Measurements from ENCODE around the gene ZNF678. TPM values are rescaled to one million over a fixed set of nuclear protein-coding genes. Genes with fewer than 3 reads are reported as not detected.
"Not testable (repeated sequence)": the region's sequence is repeated elsewhere in the genome, so short reads cannot be mapped to it uniquely, and the experiment has no call there.

The ZNF678 gene
- total and polyA plus RNA-seq, 12 donors: 0.75 to 4.7 (median 3.2) TPM

DNA sequence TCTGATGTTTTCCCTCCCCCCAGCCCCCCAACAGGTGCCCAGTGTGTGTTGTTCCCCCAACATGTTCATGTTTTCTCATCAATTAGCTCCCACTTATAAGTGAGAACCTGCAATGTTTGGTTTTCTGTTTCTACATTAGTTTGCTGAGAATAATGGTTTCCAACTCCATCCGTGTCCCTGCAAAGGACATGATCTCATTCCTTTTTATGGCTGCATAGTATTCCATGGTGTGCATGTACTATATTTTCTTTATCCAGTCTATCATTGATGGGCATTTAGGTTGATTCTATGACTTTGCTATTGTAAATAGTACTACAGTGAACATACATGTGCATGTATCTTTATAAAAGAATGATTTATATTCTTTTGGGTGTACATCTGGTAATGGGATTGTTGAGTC lies 24.6 kb downstream of the ZNF678 start:
- TF ChIP-seq, protein P1, sequence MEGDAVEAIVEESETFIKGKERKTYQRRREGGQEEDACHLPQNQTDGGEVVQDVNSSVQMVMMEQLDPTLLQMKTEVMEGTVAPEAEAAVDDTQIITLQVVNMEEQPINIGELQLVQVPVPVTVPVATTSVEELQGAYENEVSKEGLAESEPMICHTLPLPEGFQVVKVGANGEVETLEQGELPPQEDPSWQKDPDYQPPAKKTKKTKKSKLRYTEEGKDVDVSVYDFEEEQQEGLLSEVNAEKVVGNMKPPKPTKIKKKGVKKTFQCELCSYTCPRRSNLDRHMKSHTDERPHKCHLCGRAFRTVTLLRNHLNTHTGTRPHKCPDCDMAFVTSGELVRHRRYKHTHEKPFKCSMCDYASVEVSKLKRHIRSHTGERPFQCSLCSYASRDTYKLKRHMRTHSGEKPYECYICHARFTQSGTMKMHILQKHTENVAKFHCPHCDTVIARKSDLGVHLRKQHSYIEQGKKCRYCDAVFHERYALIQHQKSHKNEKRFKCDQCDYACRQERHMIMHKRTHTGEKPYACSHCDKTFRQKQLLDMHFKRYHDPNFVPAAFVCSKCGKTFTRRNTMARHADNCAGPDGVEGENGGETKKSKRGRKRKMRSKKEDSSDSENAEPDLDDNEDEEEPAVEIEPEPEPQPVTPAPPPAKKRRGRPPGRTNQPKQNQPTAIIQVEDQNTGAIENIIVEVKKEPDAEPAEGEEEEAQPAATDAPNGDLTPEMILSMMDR (IDR thresholded peaks at IDR 0.05): no peak
- peaks cover 0 to 74% (median 0%) of the 10 kb centered on the region in 11 donors for H3K9me3 ChIP-seq
- 93 to 94% methylated on average over 1 of the region's 1 CpG for WGBS, 2 donors
- H3K4me3 ChIP-seq: no peak overlapping the region
- no peaks in the 10 kb centered on the region for H3K4me1 ChIP-seq
- no peak for ATAC-seq
- DNase-seq: no peak
- H3K27ac ChIP-seq: no peak overlapping the region
- H3K36me3 ChIP-seq: peaks cover 0 to 33% (median 0%) of the 10 kb centered on the region in 9 donors
- H3K27me3 ChIP-seq: no peaks in the 10 kb centered on the region
- intact Hi-C loops (cut with DNase I): no loop called here

DNA sequence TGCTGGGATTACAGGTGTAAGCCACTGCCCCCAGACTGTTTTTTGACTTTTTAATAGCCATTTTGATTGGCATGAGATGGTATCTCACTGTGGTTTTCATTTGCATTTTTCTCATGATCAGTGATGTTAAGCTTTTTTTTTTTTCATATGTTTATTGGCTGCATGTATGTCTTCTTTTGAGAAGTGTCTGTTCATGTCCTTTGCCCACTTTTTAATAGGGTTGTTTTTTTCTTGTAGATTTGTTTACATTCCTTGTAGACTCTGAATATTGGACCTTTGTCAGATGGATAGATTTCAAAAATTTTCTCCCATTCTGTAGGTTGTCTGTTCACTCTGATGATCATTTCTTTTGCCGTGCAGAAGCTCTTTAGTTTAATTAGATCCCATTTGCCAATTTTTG lies 25.4 kb downstream of the ZNF678 start:
- WGBS, 2 donors: 96 to 97% methylated on average over 1 of the region's 1 CpG
- H3K27me3 ChIP-seq; H3K4me3 ChIP-seq; intact Hi-C loops (cut with DNase I); ATAC-seq; DNase-seq; H3K4me1 ChIP-seq; H3K27ac ChIP-seq: not testable (repeated sequence)
- H3K36me3 ChIP-seq: peaks cover 0 to 32% (median 0%) of the 10 kb centered on the region in 9 donors
- peaks cover 0 to 79% (median 0%) of the 10 kb centered on the region in 11 donors for H3K9me3 ChIP-seq

GRCh38 chr1:227589777-227590176 lies 26.4 kb downstream of the ZNF678 start:
- peaks cover 0 to 31% (median 0%) of the 10 kb centered on the region in 9 donors for H3K36me3 ChIP-seq
- H3K4me3 ChIP-seq; ATAC-seq; DNase-seq; H3K27ac ChIP-seq; intact Hi-C loops (cut with DNase I); H3K4me1 ChIP-seq; H3K27me3 ChIP-seq: not testable (repeated sequence)
- 96 to 99% methylated on average over 4 of the region's 4 CpGs for WGBS, 2 donors
- peaks cover 0 to 87% (median 0%) of the 10 kb centered on the region in 11 donors for H3K9me3 ChIP-seq

DNA sequence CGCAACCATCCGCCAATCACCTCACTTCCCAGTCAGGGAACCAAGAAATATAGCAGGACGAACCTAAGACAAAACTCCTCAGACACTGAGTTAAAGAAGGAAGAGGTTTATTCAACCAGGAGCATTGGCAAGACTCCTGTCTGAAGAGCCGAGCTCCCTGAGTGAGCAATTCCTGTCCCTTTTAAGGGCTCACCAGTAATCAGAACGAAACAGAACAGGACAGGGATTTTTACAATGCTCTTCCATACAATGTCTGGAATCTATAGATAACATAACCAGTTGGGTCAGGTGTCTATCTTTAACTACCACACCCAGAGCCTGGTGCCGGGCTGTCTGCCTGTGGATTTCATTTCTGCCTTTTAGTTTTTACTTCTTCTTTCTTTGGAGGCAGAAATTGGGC lies 32.9 kb downstream of the ZNF678 start:
- H3K27ac ChIP-seq; H3K27me3 ChIP-seq; DNase-seq; H3K4me1 ChIP-seq; H3K36me3 ChIP-seq; intact Hi-C loops (cut with DNase I); H3K4me3 ChIP-seq; ATAC-seq: not testable (repeated sequence)
- peaks cover 0 to 90% (median 0%) of the 10 kb centered on the region in 11 donors for H3K9me3 ChIP-seq
- WGBS, 2 donors: 95 to 99% methylated on average over 6 of the region's 6 CpGs

DNA sequence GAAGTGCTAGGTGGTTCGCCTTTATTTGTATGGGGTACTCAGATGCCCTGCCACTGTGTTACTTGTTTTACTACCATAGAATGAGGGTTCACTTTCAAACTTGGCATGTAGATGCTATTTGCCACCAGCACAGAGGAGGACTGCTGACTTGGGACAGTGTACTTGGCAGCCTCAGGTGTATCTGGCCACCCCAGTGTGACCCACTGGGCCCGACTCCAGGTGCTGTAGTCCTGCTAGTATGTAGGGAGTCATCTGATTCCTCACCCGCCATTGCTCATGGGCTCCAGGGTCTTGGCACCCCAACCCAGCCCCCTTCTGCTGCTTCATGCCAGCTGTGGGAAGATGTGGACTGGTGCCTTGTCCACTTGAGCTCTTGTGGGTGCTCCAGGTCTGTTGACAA lies 40.0 kb downstream of the ZNF678 start:
- no peaks in the 10 kb centered on the region for H3K36me3 ChIP-seq
- no peaks in the 10 kb centered on the region for H3K27me3 ChIP-seq
- H3K4me3 ChIP-seq: no peak overlapping the region
- intact Hi-C loops (cut with DNase I): no loop called here
- peak in 2 of 8 donors; percentile 58 to 59 for ATAC-seq
- DNase-seq: no peak
- WGBS, 2 donors: 86 to 91% methylated on average over 3 of the region's 3 CpGs
- TF ChIP-seq, protein P1 (IDR thresholded peaks at IDR 0.05): no peak
- peaks cover 0 to 19% (median 8%) of the 10 kb centered on the region in 9 donors for H3K4me1 ChIP-seq
- H3K9me3 ChIP-seq: peaks cover 0 to 94% (median 0%) of the 10 kb centered on the region in 11 donors
- H3K27ac ChIP-seq: no peak overlapping the region

DNA sequence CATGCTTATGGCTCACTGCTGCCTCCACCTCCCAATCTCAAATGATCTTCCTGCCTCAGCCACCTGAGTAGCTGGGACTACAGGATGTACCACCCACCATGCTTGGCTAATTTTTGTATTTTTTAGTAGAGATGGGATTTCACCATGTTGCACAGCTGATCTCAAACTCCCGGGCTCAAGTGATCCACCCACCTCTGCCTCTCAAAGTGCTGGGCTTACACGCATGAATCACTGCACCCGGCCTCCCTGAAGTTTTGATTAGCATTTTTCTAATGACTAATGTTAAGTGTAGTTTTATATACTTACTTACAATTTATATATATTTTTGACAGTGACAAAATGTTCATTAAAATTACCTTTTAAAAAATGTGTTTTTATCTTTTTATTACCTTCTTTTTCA lies 41.1 kb downstream of the ZNF678 start:
- TF ChIP-seq, protein P1 (IDR thresholded peaks at IDR 0.05): no peak
- H3K27me3 ChIP-seq: no peaks in the 10 kb centered on the region
- H3K36me3 ChIP-seq: no peaks in the 10 kb centered on the region
- peaks cover 0 to 19% (median 8%) of the 10 kb centered on the region in 9 donors for H3K4me1 ChIP-seq
- H3K9me3 ChIP-seq: peaks cover 0 to 94% (median 9%) of the 10 kb centered on the region in 11 donors
- 91 to 97% methylated on average over 3 of the region's 3 CpGs for WGBS, 2 donors
- no peak overlapping the region for H3K4me3 ChIP-seq
- no peak overlapping the region for H3K27ac ChIP-seq
- DNase-seq (no peak), ATAC-seq (no peak)
- intact Hi-C loops (cut with DNase I): no loop called here

DNA sequence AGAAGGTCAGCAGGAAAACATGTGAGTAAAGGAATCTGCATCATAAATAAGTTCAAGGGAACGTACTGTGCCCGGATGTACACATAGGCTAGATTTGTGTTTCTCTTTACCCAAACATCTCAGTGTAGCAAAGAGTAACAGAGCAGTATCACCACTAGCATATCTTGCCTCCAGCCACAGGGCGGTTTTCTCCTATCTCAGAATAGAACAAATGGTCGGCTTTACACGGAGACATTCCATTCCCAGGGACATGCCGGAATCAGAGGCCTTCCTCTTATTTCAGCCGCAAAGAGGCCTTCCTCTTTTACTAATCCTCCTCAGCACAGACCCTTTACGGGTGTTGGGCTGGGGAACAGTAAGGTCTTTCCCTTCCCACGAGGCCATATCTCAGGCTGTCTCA lies 42.9 kb downstream of the ZNF678 start:
- H3K27ac ChIP-seq: peak overlapping the region; percentile 27 to 75 (median 65)

More for the DNA sequence above, 42.9 kb downstream of the ZNF678 start:
- intact Hi-C loops (cut with DNase I); H3K27me3 ChIP-seq: not testable (repeated sequence)
- Histone ChIP-seq H3K4me3 (peak overlapping the region in 3 of 10 donors; percentile 2 to 8 (median 2)), H3K36me3 (peaks cover 0 to 10% (median 0%) of the 10 kb centered on the region in 9 donors), H3K4me1 (peaks cover 0 to 19% (median 8%) of the 10 kb centered on the region in 9 donors), H3K9me3 (peaks cover 0 to 93% (median 9%) of the 10 kb centered on the region in 11 donors)
- ATAC-seq (peak in 1 of 8 donors; percentile 70), DNase-seq (peak in 1 of 2 donors; percentile 5)
- 21 to 31% methylated on average over 9 of the region's 9 CpGs for WGBS, 2 donors
